ENCODE measurements around the gene KIAA2012.

DNA sequence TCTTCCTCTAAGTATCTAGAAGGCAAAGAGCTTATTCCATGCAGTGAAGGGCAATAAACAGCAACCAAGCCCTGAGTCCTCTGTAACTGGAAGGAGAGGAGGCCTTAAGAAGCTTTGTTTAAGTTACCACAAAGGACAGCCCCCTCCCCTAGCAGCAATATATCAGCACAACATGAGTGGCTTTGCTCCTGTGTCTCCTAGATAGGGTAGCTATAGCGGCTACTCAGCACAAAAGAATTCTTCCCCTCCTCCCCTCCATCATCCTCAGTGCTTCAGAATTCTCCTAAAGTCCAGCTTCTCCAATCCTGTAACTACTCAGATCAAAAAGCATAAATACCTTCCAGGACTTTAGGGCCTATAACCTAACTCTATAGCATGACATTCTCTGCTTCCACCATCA lies 148.8 kb downstream of the KIAA2012 start:
- TF ChIP-seq, protein P1, sequence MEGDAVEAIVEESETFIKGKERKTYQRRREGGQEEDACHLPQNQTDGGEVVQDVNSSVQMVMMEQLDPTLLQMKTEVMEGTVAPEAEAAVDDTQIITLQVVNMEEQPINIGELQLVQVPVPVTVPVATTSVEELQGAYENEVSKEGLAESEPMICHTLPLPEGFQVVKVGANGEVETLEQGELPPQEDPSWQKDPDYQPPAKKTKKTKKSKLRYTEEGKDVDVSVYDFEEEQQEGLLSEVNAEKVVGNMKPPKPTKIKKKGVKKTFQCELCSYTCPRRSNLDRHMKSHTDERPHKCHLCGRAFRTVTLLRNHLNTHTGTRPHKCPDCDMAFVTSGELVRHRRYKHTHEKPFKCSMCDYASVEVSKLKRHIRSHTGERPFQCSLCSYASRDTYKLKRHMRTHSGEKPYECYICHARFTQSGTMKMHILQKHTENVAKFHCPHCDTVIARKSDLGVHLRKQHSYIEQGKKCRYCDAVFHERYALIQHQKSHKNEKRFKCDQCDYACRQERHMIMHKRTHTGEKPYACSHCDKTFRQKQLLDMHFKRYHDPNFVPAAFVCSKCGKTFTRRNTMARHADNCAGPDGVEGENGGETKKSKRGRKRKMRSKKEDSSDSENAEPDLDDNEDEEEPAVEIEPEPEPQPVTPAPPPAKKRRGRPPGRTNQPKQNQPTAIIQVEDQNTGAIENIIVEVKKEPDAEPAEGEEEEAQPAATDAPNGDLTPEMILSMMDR (conservative IDR thresholded peaks at IDR 0.05 in 1 of 2, IDR thresholded peaks at IDR 0.05 in 1 of 2; ENCODE audit: extremely low read depth in 1 of 2, insufficient read depth in 1 of 2, low read depth in 1 of 2, low read length in 2 of 2): no peak
- TF ChIP-seq EZH2 (IDR thresholded peaks at IDR 0.05; ENCODE audit: borderline replicate concordance, low read length): no peak

All from mammary epithelial cell (primary cell).